Fibroblast of the aortic adventitia (primary cell): Measurements from ENCODE around the gene SERTAD1. TPM values are rescaled to one million over a fixed set of nuclear protein-coding genes. Genes with fewer than 3 reads are reported as not detected.
A peak's percentile ranks its signal among the peaks of the same experiment; 100 is the strongest.

ENCODE experiments used
- DNase-seq: peaks from one replicate; pipeline ENCODE4 v3.0.0-alpha.2; 2010; ENCODE audit warnings: low read depth
- H3K4me3 ChIP-seq: 2 replicates; pipeline ENCODE4 v1.5.1; 2011; ENCODE audit warnings: low read depth, mild to moderate bottlenecking, control low read depth, low read length, moderate library complexity
- total RNA-seq: library from RNA; depleted of rRNA; stranded (reverse); fragments of >200 nt; gene quantifications from 2 replicates; pipeline ENCODE4 v1.2.3, GENCODE V29; 2012; ENCODE audit warnings: low replicate concordance
- TF ChIP-seq, protein P1 (sequence below): IDR thresholded peaks from 2 replicates; pipeline ENCODE4 v1.5.1; 2011; ENCODE audit warnings: mild to moderate bottlenecking, low read length, control low read depth, inconsistent platforms; ENCODE audit not compliant: insufficient read depth

SERTAD1 gene
- total RNA-seq, 1 donor = 13.8 TPM

DNA sequence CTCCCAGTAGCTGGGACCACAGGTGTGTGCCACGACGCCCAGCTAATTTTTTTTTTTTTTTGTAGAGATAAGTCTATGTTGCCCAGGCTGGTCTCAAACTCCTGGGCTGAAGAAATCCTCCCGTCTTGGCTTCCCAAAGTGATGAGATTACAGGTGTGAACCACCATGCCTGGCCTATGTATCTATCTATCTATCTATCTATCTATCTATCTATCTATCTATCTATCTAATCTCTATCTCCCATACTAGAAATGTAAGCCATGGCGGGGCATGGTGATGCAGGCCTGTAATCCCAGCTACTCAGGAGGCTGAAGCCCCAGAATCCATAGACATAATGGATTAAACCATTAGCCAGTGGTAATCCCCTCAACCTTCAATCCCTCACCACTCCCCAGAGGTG, 24.9 kb upstream of the SERTAD1 start:
- DNase-seq = no peak
- TF ChIP-seq, protein P1, sequence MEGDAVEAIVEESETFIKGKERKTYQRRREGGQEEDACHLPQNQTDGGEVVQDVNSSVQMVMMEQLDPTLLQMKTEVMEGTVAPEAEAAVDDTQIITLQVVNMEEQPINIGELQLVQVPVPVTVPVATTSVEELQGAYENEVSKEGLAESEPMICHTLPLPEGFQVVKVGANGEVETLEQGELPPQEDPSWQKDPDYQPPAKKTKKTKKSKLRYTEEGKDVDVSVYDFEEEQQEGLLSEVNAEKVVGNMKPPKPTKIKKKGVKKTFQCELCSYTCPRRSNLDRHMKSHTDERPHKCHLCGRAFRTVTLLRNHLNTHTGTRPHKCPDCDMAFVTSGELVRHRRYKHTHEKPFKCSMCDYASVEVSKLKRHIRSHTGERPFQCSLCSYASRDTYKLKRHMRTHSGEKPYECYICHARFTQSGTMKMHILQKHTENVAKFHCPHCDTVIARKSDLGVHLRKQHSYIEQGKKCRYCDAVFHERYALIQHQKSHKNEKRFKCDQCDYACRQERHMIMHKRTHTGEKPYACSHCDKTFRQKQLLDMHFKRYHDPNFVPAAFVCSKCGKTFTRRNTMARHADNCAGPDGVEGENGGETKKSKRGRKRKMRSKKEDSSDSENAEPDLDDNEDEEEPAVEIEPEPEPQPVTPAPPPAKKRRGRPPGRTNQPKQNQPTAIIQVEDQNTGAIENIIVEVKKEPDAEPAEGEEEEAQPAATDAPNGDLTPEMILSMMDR = no peak
- no peak overlapping the region for H3K4me3 ChIP-seq

DNA sequence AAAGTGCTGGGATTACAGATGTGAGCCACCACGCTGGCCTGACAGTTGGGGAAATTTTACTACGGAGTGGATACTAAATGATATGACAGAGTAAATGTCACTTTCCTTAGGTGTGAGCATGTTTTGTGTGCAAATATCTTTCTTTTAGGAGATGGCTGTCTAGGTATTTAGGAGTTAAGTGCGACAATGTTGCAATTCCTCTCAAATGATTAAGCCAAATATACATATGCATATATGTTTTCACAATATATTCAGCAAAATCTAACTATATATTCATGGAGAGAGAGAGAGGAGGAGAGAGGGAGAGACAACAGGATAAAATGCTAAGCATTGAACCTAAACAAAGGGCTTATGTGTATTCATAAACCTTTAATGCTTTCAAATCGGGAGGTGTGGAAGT, 23.7 kb upstream of the SERTAD1 start:
- TF ChIP-seq, protein P1 = no peak
- no peak for DNase-seq
- no peak overlapping the region for H3K4me3 ChIP-seq

DNA sequence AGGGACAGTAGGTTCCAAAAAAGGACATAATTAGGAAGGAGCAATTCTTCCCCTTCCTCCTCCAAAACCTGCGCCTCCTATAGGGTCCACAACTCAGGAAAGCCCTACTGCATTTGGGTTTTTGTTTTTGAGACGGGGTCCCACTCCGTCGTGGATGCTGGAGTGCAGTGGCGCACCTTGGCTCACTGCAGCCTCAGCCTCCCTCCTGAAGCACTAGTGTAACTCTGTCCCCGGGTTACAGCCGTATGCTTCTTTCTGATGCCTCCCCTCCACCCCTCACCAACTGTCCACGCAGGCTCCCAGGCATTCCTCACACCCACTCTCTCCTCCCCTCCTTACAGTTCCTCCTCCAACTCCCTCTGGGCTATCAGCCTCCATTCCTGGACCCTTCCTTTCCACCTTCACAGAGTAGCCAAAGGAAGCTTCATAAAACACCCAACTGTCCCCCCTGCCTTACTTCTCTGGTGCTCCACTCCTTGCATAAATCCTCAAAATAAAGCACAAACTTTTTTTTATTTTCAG, 20.5 kb upstream of the SERTAD1 start:
- H3K4me3 ChIP-seq = no peak overlapping the region
- no peak for DNase-seq
- TF ChIP-seq, protein P1 = no peak

DNA sequence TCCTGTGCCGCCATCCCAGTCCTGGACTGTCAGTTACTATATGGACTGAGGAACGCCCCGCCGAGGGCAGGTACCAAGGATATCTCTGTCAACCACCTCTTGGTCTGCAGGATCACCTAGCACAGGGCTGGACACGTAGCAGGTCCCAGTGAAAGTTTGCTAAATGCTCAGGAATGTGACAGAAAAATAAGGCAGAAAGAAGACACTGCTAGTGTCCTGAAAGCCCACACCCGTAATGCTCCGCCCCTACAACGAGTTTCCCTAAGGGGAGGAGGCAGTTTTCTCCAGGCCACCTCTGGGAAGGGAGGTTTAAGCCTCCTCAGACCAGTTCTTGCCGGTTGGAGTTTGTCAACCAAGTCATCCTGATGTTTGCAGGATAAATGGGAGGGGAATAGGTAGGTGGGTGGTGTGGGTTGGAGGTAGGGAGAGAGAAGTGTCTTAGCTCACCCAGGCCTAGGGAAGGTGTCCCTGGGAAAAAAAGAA, 20.0 kb upstream of the SERTAD1 start:
- no peak for DNase-seq
- TF ChIP-seq, protein P1 = no peak
- H3K4me3 ChIP-seq = no peak overlapping the region

DNA sequence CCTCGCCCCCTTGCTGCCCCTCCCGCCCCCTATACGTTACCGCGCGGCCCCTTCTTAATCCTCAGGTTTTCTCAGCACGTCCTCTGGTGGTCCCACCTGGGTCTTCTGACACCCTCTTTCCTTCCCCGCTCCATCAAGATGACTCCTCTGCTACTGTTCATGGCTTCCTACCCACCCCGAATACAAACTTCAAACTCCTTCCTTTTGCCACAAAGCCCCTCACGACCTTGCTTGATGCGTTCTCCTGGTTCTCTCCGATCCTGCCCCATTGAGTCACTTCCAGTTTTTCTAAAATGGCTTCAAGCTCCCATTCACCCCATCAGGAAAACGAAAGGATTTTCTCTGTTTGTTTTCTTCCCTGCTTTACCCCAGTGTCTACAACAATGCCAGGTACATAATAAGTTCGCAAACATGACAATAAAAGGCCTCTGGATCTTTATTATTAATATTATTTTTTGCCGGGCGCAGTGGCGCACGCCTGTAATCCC, 19.1 kb upstream of the SERTAD1 start:
- TF ChIP-seq, protein P1 = peak; percentile 25
- no peak for DNase-seq
- peak overlapping the region; percentile 84 for H3K4me3 ChIP-seq

DNA sequence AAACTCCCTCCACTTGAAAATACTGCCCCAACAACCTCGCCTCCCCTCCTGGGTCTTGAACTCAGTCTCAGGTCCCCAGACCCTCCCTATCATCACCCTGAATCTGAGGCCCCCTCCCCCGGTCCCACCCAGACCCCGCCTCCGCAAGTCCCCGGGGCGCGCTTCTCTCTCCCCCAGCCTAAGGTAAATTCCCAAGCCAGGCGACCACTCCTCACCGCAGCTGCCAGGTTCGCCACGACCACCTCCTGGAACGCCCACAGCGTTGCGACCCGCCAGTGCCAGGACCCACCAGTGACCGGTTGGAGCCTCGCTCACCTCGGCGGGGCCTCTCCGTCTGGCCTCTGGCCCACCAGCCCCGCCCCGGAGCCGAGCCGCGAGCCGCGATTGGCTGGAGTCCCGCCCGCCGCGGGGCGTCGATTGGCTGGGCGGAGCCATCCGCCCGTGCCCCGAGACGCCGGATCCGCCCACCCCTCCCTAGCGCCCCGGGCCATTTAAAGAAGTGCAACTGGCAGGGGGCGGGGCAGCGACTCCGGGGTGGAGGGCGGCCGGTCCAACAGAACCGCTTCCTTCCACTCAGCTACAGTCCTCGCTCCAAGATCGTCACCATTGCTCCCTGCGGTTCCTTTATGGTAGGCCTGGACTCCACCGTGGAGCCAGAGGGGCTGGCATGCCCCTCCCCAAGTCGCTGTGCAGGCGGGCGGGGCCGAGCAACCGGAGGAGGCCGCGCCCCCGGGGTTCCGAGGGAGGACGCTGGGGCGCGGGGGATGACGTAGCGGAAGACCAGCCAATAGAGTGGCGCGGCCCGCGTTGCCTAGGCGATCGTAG, 18.4 kb upstream of the SERTAD1 start, which contains the start of gene SERTAD3:
SERTAD3 (minus strand) TSS at position 336 of the 825 bp plus-strand sequence. CDS start 2,255 bp downstream, outside the sequence.
- DNase-seq = peak; percentile 92
- TF ChIP-seq, protein P1 = no peak
- peak within 1 kb of the TSS; percentile 84 for H3K4me3 ChIP-seq
